H1 (cell line): Measurements from ENCODE around the gene C19orf12. TPM values are rescaled to one million over a fixed set of nuclear protein-coding genes. Genes with fewer than 3 reads are reported as not detected.

ENCODE experiments used
- EGR1 ChIP-seq: IDR thresholded peaks from 2 replicates; pipeline ENCODE4 v1.6.1; 2011; ENCODE audit warnings: low read depth, low read length, borderline replicate concordance
- polyA plus RNA-seq, 7 experiments: library from polyadenylated mRNA; depleted of rRNA in 3 of 7; stranded (reverse) in 5 of 7; unstranded in 2 of 7; fragments of >200 nt in 5 of 7; fragments of 200-250 nt in 2 of 7; gene quantifications; 1 replicate in 5 of 7; 2 replicates in 1 of 7; 4 replicates in 1 of 7; pipeline versions ENCODE4 v1.2.1 to v1.2.3, GENCODE V29; 2011 to 2013; ENCODE audit warnings: missing spikeins in 2 of 7, mixed read lengths in 2 of 7
- total RNA-seq: library from RNA; stranded (reverse); fragmentation: NEBNext Ultra II Directional; extraction: Animal tissue kit (Norgen Biotek cat#: 25700); gene quantifications from 2 replicates; pipeline ENCODE4 v1.2.1, GENCODE V29; 2021

Gene C19orf12
- total and polyA plus RNA-seq, 2 of the 8 experiments (the other 6 are each of a cell fraction or from before 2014, with no cell fraction given), result 10.7 to 11.9 TPM

DNA sequence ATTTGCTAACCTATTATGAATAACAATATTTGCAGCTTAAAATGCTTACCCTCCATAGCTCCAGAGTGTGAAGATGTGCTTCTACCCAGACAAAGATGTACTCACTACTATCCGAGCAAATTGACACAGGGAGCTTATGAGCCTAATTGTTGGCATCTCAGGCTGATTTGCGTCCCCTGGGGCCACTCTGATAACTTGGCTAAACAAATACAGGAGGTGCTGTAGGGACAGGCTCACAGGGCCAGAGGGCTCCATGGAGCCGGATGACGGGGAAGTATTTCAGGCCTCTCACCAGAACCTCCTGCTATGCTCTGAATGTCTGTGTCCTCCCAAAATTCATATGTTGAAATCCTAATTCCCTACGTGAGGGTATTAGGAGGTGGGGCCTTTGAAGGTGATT lies 26.7 kb upstream of the C19orf12 start (continued):
- no peak for TF ChIP-seq EGR1
